Endometrium (tissue), 2 donors: Measurements from ENCODE around the gene UQCC5.

ENCODE experiments used
- FAIRE-seq: peaks from 2 replicates; lab custom pipeline; 2012; peaks lifted over from hg19 to GRCh38; lab: Jason Lieb, UNC
- donor health status: control.
- donor health status: control.

The UQCC5 gene

DNA sequence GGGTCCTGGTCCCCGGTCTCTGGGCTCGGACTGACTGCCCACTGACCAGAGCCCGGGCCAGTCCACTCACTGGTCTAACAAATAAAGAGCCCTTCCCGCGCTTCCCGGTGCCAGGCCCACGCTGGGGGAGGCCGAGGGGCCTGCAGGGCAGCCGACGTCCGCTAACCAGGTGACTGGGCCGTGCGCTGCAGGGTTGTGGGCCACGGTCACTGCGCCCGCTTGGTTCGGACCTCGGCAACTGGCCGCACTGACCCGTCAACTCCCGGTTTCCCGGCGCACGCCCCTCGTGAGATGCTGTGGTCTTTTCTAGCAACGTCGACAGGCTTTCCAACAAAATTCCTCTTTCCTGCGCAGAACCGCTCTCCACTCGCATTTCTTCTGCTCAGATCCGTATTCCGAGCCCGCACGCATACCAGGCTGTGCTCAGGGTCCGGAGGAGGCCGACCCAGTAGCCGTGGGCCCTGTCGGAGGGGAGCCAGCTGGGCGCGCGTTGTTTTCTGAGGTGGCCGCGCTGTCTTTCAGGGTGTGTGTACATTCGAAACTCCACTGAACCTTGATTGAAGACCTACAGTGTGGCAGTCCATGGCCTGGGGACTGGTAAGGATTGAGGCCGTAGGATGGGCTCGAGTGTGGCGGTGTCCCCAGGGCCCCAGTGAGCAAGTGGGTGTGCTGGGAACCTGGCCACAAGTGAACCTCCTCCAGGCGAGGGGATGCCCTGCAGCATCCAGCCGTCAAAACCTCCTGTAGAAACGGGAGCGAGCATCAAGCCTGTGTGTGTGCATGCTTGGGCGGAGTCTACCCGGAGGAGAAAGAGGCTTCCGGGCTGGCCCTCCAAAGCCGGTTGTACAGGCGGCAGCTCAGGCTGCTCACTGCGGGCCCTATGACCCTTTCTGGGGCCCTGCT is 1.9 kb upstream of the UQCC5 start:
- FAIRE-seq, result no peak

DNA sequence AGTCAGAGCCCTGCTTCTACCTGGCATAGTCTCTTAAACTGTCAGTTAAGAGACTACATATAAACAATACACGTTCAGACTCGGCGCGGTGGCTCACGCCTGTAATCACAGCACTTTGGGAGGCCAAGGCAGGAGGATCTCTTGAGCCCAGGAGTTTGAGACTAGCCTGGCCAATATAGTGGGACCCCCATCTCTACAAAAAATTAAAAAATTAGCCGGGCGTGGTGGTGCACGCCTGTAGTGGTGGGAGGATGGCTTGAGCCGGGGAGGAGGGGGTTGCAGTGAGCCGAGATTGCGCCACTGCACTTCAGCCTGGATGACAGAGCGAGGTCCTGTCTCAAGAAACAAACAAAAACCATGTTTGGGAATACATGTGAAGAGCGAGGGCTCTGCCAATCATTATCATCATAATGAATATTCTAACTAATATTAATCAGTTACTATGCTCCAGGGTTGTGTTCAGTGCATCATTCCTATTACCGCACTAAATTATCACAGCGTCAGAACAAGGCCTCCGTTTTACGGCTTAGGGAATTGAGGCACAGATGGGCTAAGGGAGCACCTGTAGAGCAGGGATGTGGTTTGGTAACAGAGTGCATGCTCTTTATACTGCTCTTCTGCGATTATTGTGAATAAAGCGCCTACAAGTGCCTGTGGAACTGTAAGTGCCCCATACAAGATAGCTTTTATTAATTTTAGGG is 844 bp upstream of the UQCC5 start:
- no peak for FAIRE-seq

DNA sequence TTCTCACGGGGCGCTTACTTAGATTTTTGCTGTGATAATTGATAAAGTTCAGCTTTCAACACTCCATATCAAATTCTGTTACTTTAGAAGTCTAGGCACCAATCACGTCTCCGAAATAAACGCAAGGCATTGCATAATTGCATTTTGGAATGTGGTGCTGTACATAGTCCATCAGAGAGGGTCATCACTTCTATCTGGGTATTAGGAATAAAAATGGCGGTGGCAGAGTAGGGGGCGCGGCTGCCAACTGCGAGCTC is 365 bp upstream of the UQCC5 start:
- no peak for FAIRE-seq

DNA sequence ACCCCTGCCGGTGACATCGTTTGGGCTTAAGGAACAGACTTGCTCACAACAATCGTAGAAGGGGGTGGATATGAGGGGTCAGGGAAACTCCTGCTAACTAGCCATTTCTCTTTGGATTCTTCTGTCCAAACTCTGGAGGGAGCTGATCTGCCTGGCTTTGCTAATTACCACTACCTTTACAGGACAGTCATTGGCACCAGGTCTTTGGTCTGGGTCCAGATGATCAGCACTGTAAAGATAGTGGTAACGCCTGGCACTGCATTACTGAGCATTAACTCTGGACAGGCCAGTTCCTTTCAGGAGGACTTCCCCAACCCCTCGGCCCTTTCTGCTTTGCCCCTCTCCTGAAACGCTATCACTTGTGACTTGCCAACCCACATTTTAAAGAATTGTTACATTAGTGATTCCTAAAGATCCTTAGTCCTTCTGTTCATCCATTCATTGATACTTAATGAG is 788 bp downstream of the UQCC5 start:
- FAIRE-seq, result no peak

DNA sequence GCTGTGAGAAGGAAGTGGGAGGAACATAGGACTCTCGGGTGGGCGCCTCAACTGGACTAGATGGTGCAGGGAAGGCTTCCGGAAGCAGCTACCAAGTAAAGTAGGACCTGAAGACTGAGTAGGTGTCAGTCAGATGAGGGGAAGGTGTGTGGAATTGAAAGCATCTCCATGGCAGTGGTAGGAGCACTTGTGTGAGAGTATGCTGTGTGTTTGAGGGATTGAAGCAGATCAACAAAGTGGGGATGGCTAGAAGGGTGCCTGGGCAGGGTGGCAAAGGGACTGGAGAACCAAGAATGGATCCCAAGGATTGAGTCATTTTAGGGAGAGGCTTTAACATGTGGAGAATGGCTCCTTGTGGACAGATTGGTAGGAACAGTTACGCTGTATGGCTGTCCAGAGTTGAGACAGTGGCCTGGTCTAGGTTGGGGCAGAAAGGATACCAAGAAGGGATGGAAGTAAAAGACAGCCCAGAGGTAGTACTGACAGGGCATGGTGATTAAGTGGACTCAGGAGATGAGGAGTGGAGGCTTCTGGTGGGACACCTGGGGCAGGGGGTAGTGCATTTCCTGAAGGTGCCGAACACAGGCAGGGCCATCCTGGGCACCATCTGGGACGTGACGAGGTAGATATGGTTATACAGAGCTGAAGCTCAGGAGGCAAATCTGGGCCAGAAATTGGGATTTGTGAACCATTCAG is 1.5 kb downstream of the UQCC5 start:
- FAIRE-seq, result no peak

DNA sequence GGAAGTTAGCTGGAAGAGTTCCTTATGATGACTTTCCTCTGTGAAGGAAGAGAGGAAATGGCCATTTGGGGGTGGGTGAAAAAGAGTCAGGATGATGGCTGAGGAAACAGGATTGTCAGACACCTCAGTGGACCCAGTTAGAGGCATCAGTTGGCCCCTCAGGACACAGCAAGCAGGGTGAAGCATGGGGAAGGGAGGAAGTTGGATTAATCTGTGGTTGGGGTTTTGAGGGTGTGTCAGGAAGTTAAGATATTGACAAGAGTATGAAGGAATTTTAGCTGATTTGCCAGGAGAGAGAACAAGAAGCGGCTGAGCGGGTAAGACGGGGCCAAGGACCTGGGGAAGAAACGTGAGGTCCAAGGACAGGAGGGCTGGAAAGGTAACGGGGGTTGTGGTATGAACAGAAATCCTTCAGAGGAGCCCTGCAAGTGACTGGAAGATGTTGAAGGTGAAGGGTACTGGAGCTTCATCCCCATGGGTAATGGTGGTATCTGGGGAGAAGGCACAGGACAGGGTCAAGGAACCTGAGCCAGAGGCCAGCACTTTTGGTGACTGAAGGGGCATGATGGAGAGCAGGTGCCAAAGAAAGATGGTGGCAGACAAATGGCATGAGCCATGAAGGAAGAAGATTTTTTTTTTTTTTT is 2.7 kb downstream of the UQCC5 start:
- FAIRE-seq, result no peak

DNA sequence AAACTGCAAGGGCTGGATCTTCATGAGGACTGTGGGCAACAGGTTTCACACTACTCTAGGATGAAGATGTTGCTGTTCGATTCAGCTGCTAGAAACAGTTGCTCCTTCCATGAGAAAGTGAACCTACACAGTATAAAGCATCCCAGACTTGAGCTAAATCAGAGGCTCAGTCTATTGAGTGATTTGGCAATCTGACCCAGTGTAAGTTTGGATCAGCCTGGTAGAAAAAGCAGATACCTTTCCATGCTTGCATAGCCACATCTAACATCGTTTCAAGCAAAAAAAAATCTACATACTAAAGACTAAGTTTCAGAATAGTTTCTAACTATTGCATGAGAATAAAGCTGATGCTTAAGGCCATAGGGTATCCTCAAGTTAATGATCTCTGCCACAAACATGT is 4.6 kb downstream of the UQCC5 start:
- no peak for FAIRE-seq

DNA sequence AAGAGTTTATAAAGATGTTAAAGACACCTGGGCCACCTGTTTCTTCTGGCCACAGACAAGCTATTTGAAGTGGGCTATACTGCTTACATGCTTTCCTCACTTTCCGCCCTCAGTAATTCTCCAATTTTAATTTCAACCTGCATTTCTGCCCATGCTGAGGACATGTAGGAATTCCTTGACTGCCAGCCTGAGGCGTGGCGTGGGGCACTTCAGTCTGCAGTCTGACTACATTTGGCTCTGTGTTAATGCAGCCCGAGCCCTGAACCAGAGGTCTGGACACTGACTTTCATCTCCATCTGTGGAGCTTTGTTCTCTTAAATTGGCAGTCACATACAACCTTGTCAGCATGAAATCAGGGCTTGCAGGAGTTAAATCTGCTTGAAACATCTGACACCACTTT is 8.5 kb downstream of the UQCC5 start:
- FAIRE-seq, result no peak

DNA sequence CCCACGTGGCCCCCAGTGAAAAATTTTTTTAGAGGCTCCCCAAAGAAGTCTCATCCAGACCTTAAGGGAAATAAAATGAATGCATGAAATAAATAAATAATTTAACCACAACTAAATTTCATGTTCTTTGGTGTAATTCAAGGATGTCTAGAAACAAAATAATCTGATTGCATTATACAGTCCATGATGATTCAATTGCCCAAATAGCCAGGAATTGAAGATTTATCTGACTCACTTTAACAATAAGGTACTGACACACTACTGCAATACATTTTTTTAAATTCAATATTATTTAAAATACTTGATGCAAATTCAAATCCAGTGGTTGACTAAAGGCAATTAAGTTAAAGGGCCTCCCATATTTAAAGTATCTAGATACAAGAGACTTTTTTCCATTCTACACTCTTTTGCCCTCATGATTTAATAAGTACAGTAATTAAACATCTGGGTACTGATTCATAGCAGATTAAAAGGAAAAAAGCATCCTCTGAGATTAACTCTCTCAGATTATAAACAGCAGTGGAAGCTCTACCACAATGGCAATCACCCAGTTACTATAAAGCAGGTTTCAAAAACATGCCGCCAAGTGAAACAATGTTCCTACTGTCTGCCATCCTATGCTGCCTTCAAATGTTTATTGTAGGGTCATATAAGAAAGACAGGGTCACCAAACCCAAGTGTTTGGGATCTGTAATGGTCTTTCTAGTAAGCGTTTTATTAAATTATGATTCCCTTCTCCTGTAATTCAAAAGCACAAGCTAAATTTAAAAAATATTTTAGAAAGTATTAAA is 9.9 kb downstream of the UQCC5 start:
- FAIRE-seq, result no peak

DNA sequence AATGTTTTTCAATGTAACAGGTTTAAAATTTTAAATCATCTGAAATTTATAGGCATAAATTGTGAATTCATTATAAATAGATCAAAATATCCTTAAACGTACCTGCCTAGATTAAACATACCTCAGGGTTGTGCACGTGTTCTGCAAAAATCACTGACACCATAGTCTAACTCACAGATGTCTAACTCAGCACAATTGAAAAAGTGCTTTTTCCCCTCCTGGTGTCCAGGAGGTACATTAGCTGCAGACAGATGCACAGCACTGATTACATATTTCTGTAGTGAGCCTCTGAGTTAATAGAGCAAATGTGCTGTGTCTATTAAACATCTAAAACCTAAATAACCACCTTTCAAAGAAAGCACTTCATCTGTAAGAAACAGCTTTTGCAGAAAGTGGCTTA is 10.7 kb downstream of the UQCC5 start:
- FAIRE-seq, result no peak

DNA sequence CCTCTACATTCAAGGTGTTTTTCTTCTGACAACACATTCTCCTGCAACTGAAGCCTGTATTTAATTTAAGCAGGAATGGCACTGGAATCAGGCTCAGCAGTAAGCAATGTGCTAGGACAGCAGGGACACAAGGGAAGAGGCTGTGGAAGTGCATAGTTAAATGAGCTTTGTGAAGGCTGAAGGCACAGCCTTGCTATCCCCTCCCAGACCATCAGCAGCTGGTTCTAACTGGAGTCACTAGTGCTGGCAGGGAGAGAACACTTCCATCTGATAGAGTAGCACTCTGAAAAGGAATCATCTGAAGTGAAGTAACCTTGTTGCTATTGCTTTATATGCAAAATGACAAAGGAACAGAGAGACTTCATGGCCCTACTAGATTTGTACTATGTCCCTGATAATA is 14.7 kb downstream of the UQCC5 start:
- FAIRE-seq, result no peak

DNA sequence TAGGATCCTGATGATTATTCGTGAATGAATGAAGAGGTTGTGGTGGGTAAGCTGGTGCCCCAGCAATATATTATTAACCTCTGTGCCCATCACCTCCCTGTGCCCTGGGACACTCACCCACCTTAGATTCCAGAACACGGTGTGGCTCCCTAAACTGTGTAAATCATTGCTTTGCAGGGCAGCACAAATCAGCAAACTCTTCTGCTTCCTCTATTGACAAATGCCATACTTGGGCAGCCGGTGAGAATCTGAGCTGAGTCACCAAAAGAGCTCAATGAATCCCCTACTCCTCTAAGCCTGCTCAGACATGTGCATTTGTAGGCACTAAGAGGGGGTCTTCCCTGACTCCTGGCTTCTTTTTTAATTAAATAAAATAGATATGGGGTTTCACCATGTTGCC is 15.7 kb downstream of the UQCC5 start:
- no peak for FAIRE-seq

DNA sequence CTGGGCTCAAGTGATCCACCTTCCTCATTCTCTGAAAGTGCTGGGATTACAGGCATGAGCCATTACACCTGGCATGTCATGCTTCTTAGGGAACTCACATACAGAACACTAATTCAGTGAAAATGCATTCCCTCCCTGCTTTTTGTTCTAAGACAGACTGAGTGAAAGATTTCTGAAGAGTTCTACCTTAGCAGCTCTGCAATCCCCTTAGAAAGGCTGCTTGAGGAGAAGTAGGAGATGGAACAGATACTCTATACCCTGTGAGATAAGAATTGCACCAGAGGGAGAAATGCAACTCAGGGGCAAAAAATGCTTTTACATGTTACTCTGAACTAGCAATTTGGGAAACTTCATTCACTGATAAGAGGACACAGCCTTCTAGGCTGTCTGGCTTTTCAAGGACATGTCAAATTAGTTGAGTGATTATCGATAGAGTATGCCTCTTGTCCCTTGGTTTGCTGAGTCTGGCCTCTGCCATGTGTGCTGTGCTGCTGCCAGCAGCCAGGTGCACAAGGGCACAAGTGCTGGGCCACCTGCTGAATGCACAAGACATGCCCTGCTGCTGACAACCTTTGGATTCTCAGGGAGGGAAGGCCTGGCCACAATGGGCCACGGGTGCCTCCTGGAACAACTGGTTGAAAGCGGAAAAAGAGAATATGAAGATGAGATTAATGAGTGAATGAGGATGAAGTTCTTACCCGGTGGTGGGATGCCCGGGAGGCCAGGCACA is 17.8 kb downstream of the UQCC5 start:
- no peak for FAIRE-seq

DNA sequence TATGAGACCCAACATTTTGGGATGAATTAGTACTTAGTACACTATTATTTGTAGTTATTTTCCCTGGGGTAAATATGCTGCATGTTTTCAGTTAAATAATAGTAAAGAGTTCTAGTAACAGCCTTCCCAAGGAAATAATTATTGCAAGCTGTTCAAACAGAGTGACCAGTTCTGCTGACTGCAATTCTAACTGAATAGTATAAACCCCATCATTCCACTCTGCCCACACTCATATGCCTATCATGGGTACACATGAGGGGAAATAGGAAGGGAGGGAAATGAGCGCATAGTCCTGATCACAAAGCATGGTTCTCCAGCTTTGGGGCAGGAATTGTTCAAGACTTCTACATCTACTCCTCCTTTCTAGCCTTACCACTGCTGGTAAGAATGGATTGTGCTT is 18.7 kb downstream of the UQCC5 start:
- FAIRE-seq, result no peak

DNA sequence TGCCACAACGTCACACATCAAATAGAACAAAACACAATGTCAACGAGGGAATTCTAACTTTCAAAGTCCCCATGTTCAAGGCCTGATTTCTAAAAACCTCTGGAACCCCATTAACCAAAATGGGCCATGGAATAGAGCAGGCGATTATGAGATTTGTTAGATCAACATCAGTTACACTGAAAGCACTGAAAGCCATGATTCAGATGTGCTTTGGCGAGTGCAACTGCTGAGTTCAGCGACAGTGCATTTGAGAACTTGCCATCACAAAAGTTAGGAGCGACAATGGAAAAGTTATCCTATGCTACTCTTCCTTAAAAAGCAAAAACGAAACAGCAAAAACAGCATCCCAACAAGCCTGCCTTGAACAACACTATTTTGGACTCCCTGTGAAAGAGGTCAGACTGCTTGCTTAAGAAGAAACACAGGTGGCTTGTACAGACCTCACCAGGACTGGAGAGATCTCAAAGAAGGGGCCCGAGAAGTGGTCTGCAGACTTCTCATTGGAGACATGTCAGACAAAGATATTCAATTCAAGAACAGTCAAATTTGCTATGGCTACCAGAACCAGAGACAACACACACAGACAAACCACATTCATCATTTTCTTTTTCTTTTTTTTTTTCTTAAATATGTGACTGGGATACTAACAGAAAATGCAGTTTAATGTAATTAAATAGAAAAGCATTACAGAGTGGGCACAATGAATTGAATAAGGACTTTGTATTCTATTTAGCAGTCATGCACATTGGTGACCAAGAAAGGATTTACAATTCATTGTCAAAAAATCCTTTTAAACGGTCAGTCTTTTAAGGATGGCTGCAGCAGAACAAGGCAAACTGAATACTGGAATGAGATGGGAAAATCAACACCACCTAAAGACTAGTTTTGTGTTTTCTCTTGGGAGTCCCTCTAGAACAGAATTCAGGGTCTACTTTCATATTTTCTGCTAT is 20.9 kb downstream of the UQCC5 start:
- FAIRE-seq, result no peak

DNA sequence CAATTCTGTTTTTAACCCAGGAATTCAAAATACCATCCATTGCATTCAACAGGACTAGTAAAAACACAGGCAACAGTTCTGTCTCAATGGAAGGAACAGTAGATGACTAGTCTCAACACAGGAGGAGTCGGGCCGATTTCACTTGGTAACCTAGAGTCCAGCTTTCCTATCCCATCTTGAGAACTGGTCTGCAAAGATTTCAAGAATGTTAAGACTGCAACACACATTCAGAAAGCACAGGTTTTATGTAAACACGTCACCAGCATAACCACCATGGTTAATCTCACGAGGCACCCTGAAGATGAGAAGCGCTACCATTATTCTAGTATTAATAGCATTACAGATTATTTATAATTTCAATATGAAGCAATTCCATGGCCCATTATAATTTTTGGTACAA is 22.0 kb downstream of the UQCC5 start:
- FAIRE-seq, result no peak

DNA sequence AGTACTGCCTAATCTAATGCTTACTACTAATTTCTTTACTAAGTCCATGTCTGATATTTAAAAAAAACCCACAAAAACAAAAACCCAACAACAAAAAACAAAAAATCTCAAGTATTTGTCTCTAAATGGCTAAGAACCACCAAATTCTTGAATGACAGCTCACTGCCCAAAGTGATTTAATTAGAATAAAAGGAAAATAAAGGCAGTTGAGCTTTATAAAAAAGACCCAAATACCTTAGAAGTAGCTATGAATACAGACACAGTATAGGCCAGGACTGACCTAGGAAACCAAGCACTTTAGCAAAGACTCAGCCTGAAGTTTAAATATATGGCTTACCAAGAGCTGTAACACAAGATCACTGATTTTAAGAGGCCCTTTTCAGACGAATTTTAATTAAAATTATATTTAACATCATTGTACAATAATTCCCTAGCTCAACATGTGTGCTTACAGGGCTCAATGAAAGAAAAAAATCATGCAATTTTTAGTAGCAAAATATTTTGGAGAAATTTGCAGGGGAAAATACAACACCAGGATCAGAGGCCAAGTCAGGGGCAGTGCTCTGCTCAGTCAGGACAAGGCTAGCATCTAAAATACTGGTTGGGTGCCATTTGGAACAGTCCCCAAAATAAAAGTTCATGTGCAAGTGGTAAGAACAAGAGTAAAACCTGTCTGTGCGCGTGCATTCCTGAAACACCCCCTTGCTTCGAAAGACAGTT is 24.8 kb downstream of the UQCC5 start:
- FAIRE-seq, result no peak

DNA sequence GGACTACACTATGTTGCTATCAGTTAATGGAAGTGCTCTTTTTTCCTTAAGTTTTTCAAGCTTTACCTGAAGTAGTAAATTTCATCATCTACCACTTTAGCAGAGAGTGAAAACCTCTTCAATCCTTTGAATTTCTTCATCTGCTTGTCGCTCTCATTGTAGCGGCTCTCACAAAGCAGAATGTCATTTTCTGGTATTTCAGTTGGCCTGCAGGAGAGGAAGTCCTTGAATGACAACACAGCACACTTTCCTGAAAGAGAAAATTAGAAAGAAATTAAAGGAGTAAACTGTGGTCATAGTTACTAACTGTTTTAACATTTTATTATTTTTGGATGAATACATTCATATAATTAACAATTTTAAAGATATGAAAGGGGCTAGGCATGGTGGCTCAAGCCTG is 27.6 kb downstream of the UQCC5 start:
- FAIRE-seq, result no peak

DNA sequence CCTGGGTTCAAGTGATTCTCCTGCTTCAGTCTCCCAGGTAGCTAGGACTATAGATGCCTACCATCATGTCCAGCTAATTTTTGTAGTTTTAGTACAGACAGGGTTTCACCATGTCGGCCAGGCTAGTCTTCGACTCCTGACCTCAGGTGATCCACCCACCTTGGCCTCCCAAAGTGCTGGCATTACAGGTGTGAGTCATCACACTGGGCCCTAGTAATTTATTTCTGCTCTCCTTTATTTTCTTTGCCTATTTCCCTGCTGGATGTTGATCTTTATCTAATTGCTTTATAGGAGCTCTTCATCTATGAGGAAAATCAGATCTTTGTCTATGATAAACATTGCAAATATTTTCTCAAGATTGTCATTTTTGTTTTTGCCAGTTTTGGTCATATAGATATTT is 31.7 kb downstream of the UQCC5 start:
- no peak for FAIRE-seq
